K562 (cell line): ENCODE data around the gene ACP4. TPM values are rescaled to one million over a fixed set of nuclear protein-coding genes. Genes with fewer than 3 reads are reported as not detected.

ENCODE experiments used
- ATAC-seq: fragments of 200-7000 bp; cut with Tn5 transposase; 3 replicates; pipeline ENCODE4 v1.9.1; 2020; ENCODE audit warnings: moderate library complexity
- BruUV-seq: library from RNA; stranded (reverse); fragments of 400-500 nt; replicated peaks from 2 replicates; lab custom pipeline; 2021; lab: Mats Ljungman, UMichigan
- CTCF ChIA-PET: fragments of 300-600 bp; formaldehyde crosslinking; extraction: SDS; loops from one replicate; lab custom pipeline; 2021; ENCODE audit warnings: low intra/inter-chr PET ratio; lab: Yijun Ruan, JAX
- POLR2A ChIA-PET: fragments of 300-600, 350-650 bp; sonication (Branson Sonifier 250); formaldehyde crosslinking; extraction: SDS; loops from one replicate; lab custom pipeline; 2021; ENCODE audit warnings: antibody characterized with exemption, inconsistent platforms; lab: Yijun Ruan, JAX
- DNase-seq, 4 experiments: peaks; one replicate each; pipeline versions ENCODE4 v3.0.0 to v3.0.0-alpha.2; 2011 to 2018; ENCODE audit warnings: low spot score in 3 of 4, mixed read lengths in 3 of 4; ENCODE audit errors: extremely low read depth in 1 of 4
- FAIRE-seq: peaks from 2 replicates; lab custom pipeline; 2011; peaks lifted over from hg19 to GRCh38; lab: Jason Lieb, UNC
- H2AFZ ChIP-seq: 2 replicates; pipeline ENCODE4 v1.6.0; 2011; ENCODE audit warnings: low read depth, low read length, control low read depth, inconsistent platforms
- H3K27ac ChIP-seq: fragments of 200-600 bp; 3 replicates; pipeline ENCODE4 v1.8.0; 2011; ENCODE audit warnings: low read depth, mild to moderate bottlenecking, control low read depth, inconsistent platforms, low read length, moderate library complexity, mixed read lengths; ENCODE audit errors: extremely low read depth
- H3K27me3 ChIP-seq, 2 experiments: fragments of 300-600 bp in 1 of 2; 2 replicates in 1 of 2; 3 replicates in 1 of 2; pipeline versions ENCODE4 v1.6.0 to v1.8.0; 2011; ENCODE audit warnings: inconsistent platforms in 2 of 2, low read length in 2 of 2, mild to moderate bottlenecking in 1 of 2, mixed read lengths in 1 of 2, moderate library complexity in 1 of 2; ENCODE audit not compliant: control insufficient read depth in 2 of 2, insufficient read depth in 2 of 2
- H3K36me3 ChIP-seq: fragments of 300-600 bp; 3 replicates; pipeline ENCODE4 v1.8.0; 2011; ENCODE audit warnings: mild to moderate bottlenecking, low read length, inconsistent platforms; ENCODE audit not compliant: control insufficient read depth, insufficient read depth
- H3K4me1 ChIP-seq, 2 experiments: fragments of 200-600 bp in 1 of 2; replicated peaks in 1 of 2; 2 replicates in 1 of 2; 3 replicates in 1 of 2; pipeline versions ENCODE4 v1.5.1 to v1.8.0; 2011; ENCODE audit warnings: inconsistent platforms in 2 of 2, low read length in 2 of 2, mild to moderate bottlenecking in 1 of 2, mixed read lengths in 1 of 2, moderate library complexity in 1 of 2; ENCODE audit not compliant: control insufficient read depth in 2 of 2, insufficient read depth in 2 of 2
- H3K4me2 ChIP-seq: 2 replicates; pipeline ENCODE4 v1.6.1; 2011; ENCODE audit warnings: low read length, control low read depth, inconsistent platforms, mixed read lengths; ENCODE audit not compliant: insufficient read depth
- H3K4me3 ChIP-seq: fragments of 200-600 bp; sonication (generic), shearing (Covaris generic); 2 replicates; pipeline ENCODE4 v1.5.1; 2016; ENCODE audit warnings: control low read depth, inconsistent platforms
- H3K79me2 ChIP-seq: fragments of 200-600 bp; 3 replicates; pipeline ENCODE4 v1.8.0; 2011; ENCODE audit warnings: low read length, inconsistent platforms; ENCODE audit not compliant: control insufficient read depth, insufficient read depth
- H3K9ac ChIP-seq, 2 experiments: 2 replicates each; pipeline versions ENCODE4 v1.6.0 to v1.6.1; 2011; ENCODE audit warnings: low read depth in 2 of 2, low read length in 2 of 2, control low read depth in 1 of 2, inconsistent platforms in 1 of 2, mild to moderate bottlenecking in 1 of 2, mixed read lengths in 1 of 2; ENCODE audit not compliant: insufficient read depth in 1 of 2
- H3K9me1 ChIP-seq: one replicate; pipeline ENCODE4 v1.6.0; 2011; ENCODE audit warnings: inconsistent platforms, mild to moderate bottlenecking, low read length, moderate library complexity; ENCODE audit not compliant: control insufficient read depth, insufficient read depth
- H3K9me3 ChIP-seq: replicated peaks from 2 replicates; pipeline ENCODE4 v1.5.1; 2011; ENCODE audit warnings: low read depth, low read length, inconsistent platforms; ENCODE audit not compliant: control insufficient read depth, insufficient read depth
- H4K20me1 ChIP-seq: replicated peaks from 2 replicates; pipeline ENCODE4 v1.6.1; 2011; ENCODE audit warnings: low read length, inconsistent platforms, mixed read lengths; ENCODE audit not compliant: control insufficient read depth, insufficient read depth
- BCLAF1 ChIP-seq, 2 experiments: fragments of 450-650 bp in 1 of 2; IDR thresholded peaks; 2 replicates each; pipeline ENCODE4 v1.6.1; 2011 to 2017; ENCODE audit warnings: low read depth in 2 of 2, antibody characterized with exemption in 1 of 2, borderline replicate concordance in 1 of 2, low read length in 1 of 2, mild to moderate bottlenecking in 1 of 2, mixed read lengths in 1 of 2; ENCODE audit not compliant: control insufficient read depth in 1 of 2
- DLX4 ChIP-seq: fragments of 250-450 bp; sonication (Bioruptor Pico); IDR thresholded peaks from 2 replicates; pipeline ENCODE4 v1.6.1; 2021; ENCODE audit warnings: mild to moderate bottlenecking
- DNMT1 ChIP-seq: fragments of 450-650 bp; IDR thresholded peaks from 2 replicates; pipeline ENCODE4 v1.6.1; 2016; ENCODE audit warnings: antibody characterized with exemption, mild to moderate bottlenecking
- ELK3 ChIP-seq: fragments of 450-650 bp; formaldehyde crosslinking; IDR thresholded peaks from 2 replicates; pipeline ENCODE4 v1.4.0; 2020; ENCODE audit warnings: mild to moderate bottlenecking
- FOXA1 ChIP-seq: fragments of 450-650 bp; IDR thresholded peaks from 2 replicates; pipeline ENCODE4 v1.6.1; 2016; ENCODE audit warnings: mild to moderate bottlenecking, borderline replicate concordance
- FOXJ3 ChIP-seq: sonication (generic); formaldehyde crosslinking; IDR thresholded peaks from 2 replicates; pipeline ENCODE4 v1.4.0; 2020; ENCODE audit warnings: mild to moderate bottlenecking, missing genetic modification reagents
- GATA2 ChIP-seq: sonication (generic); formaldehyde crosslinking; IDR thresholded peaks from 2 replicates; pipeline ENCODE4 v1.4.0; 2020; ENCODE audit warnings: mild to moderate bottlenecking, missing genetic modification reagents
- HNRNPL ChIP-seq: fragments of 200-400 bp; formaldehyde crosslinking; IDR thresholded peaks from 2 replicates; pipeline ENCODE4 v1.6.1; 2017; ENCODE audit warnings: low read depth, mild to moderate bottlenecking, low read length
- POLR3A ChIP-seq: IDR thresholded peaks from 2 replicates; pipeline ENCODE4 v1.6.1; 2011; ENCODE audit warnings: borderline replicate concordance, mild to moderate bottlenecking, moderate library complexity; ENCODE audit not compliant: insufficient read length, insufficient read depth; ENCODE audit errors: extremely low read depth
- U2AF2 ChIP-seq: fragments of 200-400 bp; formaldehyde crosslinking; optimal IDR thresholded peaks from 2 replicates; pipeline ENCODE3; 2017; ENCODE audit warnings: low read depth, mild to moderate bottlenecking, low read length
- ZNF146 ChIP-seq: IDR thresholded peaks from one replicate; pipeline ENCODE4 v1.6.1; 2018; ENCODE audit warnings: missing compliant biosample characterization; ENCODE audit not compliant: unreplicated experiment
- ZNF354B ChIP-seq: fragments of 250-450 bp; sonication (Bioruptor Pico); IDR thresholded peaks from 2 replicates; pipeline ENCODE4 v1.4.0; 2020
- WGBS: fragments of 100-300 bp; shearing (Covaris generic); methylation state at CpG from one replicate; pipeline ENCODE4 v1.1.6; 2016; ENCODE audit warnings: low coverage, mixed read lengths; ENCODE audit not compliant: insufficient coverage; ENCODE audit errors: missing lambda C conversion rate; 5-methylcytosine and 5-hydroxymethylcytosine counted together
- in situ Hi-C: fragments of 300-500 bp; cut with MboI; formaldehyde crosslinking; loops from 4 replicates; pipeline ENCODE4 v1.15.0; 2018; ENCODE audit warnings: inconsistent platforms, mixed read lengths
- intact Hi-C: fragments of 100-400 bp; cut with micrococcal nuclease; formaldehyde crosslinking; loops from 2 replicates; pipeline ENCODE4 v1.14.2; 2022
- polyA plus RNA-seq, 8 experiments: library from polyadenylated mRNA; depleted of rRNA in 4 of 8; stranded (reverse) in 5 of 8; unstranded in 3 of 8; fragments of >200 nt; fragmentation: Nextera tagmentation in 2 of 8; fragmentation: Illumina TruSeq in 1 of 8; extraction: Ambion mirVana in 2 of 8; extraction: Trizol in 1 of 8; gene quantifications; 2 replicates each; pipeline versions ENCODE4 v1.2.1 to v1.2.3, GENCODE V29; 2011 to 2014; ENCODE audit warnings: inconsistent platforms in 1 of 8, missing spikeins in 1 of 8
- total RNA-seq, 7 experiments: library from RNA; depleted of rRNA in 6 of 7; stranded (reverse); fragments of >200 nt in 6 of 7; fragmentation: Illumina TruSeq in 2 of 7; extraction: Trizol in 2 of 7; gene quantifications; 2 replicates each; pipeline versions ENCODE4 v1.2.1 to v1.2.3, GENCODE V29; 2011 to 2021; ENCODE audit warnings: low replicate concordance in 1 of 7

ACP4 gene
- total and polyA plus RNA-seq, 9 of the 15 experiments (the other 6 are each of a cell fraction or from before 2014, with no cell fraction given) = not detected

- peaks cover 8% of the 10 kb centered on the region for H3K9me3 ChIP-seq
- H2AFZ ChIP-seq = no peak overlapping the region
- FAIRE-seq (no peak), ATAC-seq (no peak), DNase-seq (no peak)
- 36% methylated on average over 6 of the region's 8 CpGs for WGBS
- no peak overlapping the region for H3K4me3 ChIP-seq
- peak overlapping the region in 1 of 2 experiments; percentile 83; a peak in 2 of 4 replicates for H3K9ac ChIP-seq
- peak overlapping the region; percentile 79 for H3K4me2 ChIP-seq
- in situ Hi-C loops = no loop called here
- H3K36me3 ChIP-seq = no peaks in the 10 kb centered on the region
- BruUV-seq = no TSS peak
- intact Hi-C loops = no loop called here
- POLR2A ChIA-PET = interaction anchor here (0.7 to 8.6 kb wide), 6 partner anchors 9 to 25 kb away, joined by 3 to 70 read pairs (median 3); no protein-coding TSS in a partner anchor
- H3K4me1 ChIP-seq = peaks cover 57 to 77% of the 10 kb centered on the region in 2 experiments
- no peaks in the 10 kb centered on the region; a peak in 1 of 5 replicates for H3K27me3 ChIP-seq
- TF ChIP-seq ZNF146 (CRISPR knock-in tag) (no peak), FOXA1 (no peak), DLX4 (CRISPR knock-in tag) (no peak), FOXJ3 (CRISPR knock-in tag) (no peak), U2AF2 (no peak), ZNF354B (no peak), GATA2 (no peak), DNMT1 (no peak), ELK3 (CRISPR knock-in tag) (no peak), BCLAF1 (IDR thresholded peaks at IDR 0.05; ENCODE audit: borderline replicate concordance in 1 of 2, control insufficient read depth in 1 of 2, low read depth in 2 of 2, low read length in 1 of 2) (no peak), POLR3A (no peak), HNRNPL (no peak)
- H3K79me2 ChIP-seq = 0 out of 3 replicates have a peak, but pooled peaks cover 6% of the 10 kb centered on the region
- H3K9me1 ChIP-seq = peaks cover 2% of the 10 kb centered on the region
- no peak overlapping the region for H3K27ac ChIP-seq
- no peaks in the 10 kb centered on the region for H4K20me1 ChIP-seq
- CTCF ChIA-PET = no interaction called here
Measured at GRCh38 chr19:50819636-50820035, 29.4 kb downstream of the ACP4 start.
